Glomerular visceral epithelial cell (primary cell): ENCODE results near the gene SH3BP5.

Experiments
- DNase-seq: peaks from one replicate; pipeline ENCODE4 v3.0.0-alpha.2; 2016; ENCODE audit errors: extremely low spot score

The SH3BP5 gene

GRCh38 chr3:15297608-15298350 lies 34.6 kb downstream of the SH3BP5 start:
- no peak for DNase-seq

- peak; percentile 75 for DNase-seq
These were observed 36.9 kb downstream of the SH3BP5 start for GRCh38 chr3:15295506-15295905.

GRCh38 chr3:15294929-15295328 lies 37.5 kb downstream of the SH3BP5 start:
- peak; percentile 35 for DNase-seq

- DNase-seq = no peak
These were observed 39.4 kb downstream of the SH3BP5 start for GRCh38 chr3:15292765-15293522.

- DNase-seq = no peak
These were observed 40.5 kb downstream of the SH3BP5 start for GRCh38 chr3:15291589-15292541.

GRCh38 chr3:15290736-15291135 lies 41.6 kb downstream of the SH3BP5 start:
- DNase-seq = no peak

- no peak for DNase-seq
These were observed 42.7 kb downstream of the SH3BP5 start for GRCh38 chr3:15289661-15290060.

GRCh38 chr3:15288331-15289035 lies 43.9 kb downstream of the SH3BP5 start:
- no peak for DNase-seq

GRCh38 chr3:15287565-15288330 lies 44.6 kb downstream of the SH3BP5 start:
- no peak for DNase-seq

GRCh38 chr3:15286022-15286421 lies 46.4 kb downstream of the SH3BP5 start:
- no peak for DNase-seq

GRCh38 chr3:15284121-15284889 lies 48.1 kb downstream of the SH3BP5 start:
- DNase-seq = no peak

GRCh38 chr3:15283702-15284101 lies 48.7 kb downstream of the SH3BP5 start:
- DNase-seq = no peak

- DNase-seq = no peak
These were observed 50.6 kb downstream of the SH3BP5 start for GRCh38 chr3:15281817-15282216.

GRCh38 chr3:15280853-15281532 lies 51.4 kb downstream of the SH3BP5 start:
- peak; percentile 66 for DNase-seq

GRCh38 chr3:15279671-15280402 lies 52.5 kb downstream of the SH3BP5 start:
- no peak for DNase-seq

GRCh38 chr3:15279205-15279604 lies 53.2 kb downstream of the SH3BP5 start:
- DNase-seq = no peak

GRCh38 chr3:15277861-15278500 lies 54.4 kb downstream of the SH3BP5 start:
- no peak for DNase-seq
